ENCODE data around the gene CETN2.

GRCh38 chrX:152814048-152814447, 16.5 kb downstream of the CETN2 start:
- no peak for TF ChIP-seq CTCF (tag by site-specific recombination; IDR thresholded peaks at IDR 0.05)
- TF ChIP-seq ZNF704 (tag by site-specific recombination; IDR thresholded peaks at IDR 0.05), result no peak
